Amniotic stem cell (primary cell): ENCODE results near the gene SHB.
A peak's percentile ranks its signal among the peaks of the same experiment; 100 is the strongest.
"Not testable (repeated sequence)": the region's sequence is repeated elsewhere in the genome, so short reads cannot be mapped to it uniquely, and the experiment has no call there.

Experiments
- DNase-seq: peaks from one replicate; lab custom pipeline; 2025; lab: John Stamatoyannopoulos, UW

Gene SHB

GRCh38 chr9:38063363-38063707 is 5.7 kb downstream of the SHB start:
- DNase-seq: no peak

- DNase-seq: no peak
Observed at GRCh38 chr9:38062498-38063362, 6.3 kb downstream of the SHB start.

DNA sequence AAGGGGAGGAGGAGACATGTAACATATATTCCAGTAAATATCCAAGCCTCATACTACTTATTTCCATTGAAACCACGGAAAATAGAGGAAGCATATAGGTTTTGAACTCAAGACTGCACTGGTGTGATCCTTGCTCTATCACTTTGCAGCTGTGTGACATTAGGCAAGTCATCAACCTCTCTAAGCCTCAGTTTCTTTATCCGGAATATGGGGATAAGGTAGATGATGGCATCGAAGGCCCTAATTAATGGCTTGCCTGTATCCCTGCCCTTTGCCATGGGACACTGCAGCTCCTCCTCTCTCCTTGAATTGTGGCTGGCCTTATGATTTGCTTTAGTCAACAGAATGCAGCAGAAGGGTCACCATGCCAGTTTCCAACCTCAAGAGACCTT is 6.9 kb downstream of the SHB start:
- DNase-seq: no peak

DNA sequence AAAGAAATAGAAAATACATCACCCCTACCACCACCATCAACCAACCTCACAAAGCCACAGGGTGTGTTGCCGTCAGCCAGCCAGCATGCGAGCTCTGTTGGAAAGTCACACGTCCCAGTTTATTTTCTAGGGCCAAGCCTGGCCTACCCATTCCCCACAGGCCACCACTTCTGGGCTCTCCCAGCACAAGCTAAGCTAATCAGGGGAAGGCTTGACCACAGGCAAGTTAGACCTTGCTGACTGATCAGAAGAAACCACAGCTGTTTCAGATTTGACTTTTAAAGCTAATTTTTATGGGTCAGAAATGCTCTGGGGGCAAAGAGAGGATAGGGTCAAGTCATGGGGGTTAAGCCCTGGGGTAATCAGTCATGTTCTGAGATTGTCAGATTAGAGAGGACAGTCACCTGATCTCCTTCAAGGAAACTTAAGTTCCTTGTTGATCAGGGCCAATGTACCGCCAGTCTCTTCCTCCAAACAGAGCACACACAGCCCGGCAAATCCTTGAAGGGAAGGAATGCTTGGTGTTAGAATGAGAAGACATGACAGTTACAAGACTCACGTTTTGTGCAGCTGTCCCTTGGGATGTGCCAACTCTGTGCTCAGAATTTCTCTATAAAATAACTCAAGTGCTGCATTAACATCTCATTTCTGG is 7.6 kb downstream of the SHB start:
- no peak for DNase-seq

- DNase-seq: no peak
Observed at GRCh38 chr9:38060681-38061080, 8.3 kb downstream of the SHB start.

DNA sequence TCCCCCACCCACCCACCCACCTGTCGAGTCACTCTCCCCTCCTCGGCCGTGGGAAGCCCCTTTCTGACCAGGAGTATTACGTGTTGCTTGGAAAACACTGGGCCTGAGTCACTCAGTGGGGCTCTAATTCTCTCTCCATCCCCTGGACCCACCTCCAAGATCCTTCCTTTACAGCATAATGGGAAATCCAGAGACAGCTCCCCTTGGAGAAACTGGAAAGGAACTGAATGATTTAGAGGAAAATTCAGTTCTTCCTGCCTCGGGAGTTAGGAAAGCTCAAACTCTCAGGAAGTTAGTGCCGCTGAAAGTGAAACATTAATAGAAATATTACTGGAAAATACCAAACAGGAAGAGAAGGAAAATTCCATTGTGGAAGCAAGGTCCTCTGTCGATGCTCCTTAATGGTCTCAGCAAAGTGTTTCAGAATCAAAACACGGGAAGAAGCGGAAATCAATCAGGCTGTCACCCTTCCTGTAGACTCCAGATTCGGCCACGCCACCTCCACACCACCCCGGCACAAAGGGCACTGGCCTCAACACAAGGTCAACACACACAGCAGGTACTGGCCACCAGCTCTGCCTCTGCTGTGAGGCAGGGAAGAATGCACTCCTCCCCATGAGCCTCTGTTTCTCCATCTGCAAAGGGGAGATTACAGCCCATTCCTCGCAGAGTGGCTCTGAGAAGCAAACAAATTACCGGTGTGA is 9.6 kb downstream of the SHB start:
- DNase-seq: no peak

GRCh38 chr9:38058452-38059232 is 10.4 kb downstream of the SHB start:
- no peak for DNase-seq

DNA sequence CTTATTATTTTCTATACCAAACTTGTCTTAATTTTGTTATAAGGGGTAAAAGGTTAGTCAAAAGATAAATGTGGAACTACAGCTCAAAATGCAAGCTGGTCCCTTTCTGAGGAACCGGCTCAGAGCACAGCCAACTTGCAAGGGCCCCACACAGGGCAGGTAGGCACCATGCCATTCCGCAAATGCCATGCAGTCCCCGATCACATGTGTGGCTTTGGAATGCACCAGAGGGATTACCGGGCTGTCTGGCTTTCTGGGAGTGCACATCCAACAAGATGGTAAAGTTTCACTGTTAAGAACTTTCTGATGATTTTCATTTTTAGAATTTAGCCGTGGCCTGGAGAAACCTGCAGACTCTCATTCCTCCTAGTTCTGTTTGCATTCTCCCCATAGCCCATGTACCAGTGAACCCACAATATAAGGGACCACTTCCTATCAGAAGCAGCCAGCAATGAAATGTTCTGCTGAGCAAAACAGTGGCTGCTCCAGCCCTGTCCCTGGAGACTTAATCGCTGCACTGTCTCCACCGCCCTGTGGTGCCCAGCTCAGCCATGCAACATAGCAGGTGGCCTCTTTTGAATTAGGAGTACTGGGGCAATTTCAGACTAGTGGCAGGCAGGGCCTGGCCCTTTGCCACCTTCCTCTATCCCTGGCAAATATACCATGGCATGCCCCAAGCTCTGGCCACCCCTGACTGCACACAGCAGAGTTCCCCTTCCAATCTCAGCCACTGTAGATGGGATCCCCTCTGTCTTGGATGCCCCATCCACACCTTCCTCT is 11.4 kb downstream of the SHB start:
- no peak for DNase-seq

DNA sequence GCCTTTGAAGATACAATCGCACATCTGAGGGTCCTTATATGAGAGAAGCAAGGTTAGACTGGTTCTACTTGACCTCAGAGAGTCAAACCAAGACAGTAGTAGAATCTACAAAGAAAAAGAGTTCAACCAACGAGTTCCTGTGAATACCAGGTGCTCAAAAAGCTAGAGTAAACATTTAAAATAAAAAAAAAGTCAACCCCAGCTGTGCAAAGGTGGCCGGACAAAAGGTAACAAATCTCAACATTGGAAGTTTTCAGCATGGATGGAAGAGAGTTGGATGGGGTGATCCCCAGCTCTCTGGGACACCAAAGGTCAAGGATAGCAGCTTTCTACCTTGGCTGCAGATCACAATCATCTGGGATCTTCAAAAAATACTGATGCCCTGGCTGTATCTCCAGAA is 14.4 kb downstream of the SHB start:
- DNase-seq: no peak

- DNase-seq: no peak
Observed at GRCh38 chr9:38053697-38054461, 15.1 kb downstream of the SHB start.

DNA sequence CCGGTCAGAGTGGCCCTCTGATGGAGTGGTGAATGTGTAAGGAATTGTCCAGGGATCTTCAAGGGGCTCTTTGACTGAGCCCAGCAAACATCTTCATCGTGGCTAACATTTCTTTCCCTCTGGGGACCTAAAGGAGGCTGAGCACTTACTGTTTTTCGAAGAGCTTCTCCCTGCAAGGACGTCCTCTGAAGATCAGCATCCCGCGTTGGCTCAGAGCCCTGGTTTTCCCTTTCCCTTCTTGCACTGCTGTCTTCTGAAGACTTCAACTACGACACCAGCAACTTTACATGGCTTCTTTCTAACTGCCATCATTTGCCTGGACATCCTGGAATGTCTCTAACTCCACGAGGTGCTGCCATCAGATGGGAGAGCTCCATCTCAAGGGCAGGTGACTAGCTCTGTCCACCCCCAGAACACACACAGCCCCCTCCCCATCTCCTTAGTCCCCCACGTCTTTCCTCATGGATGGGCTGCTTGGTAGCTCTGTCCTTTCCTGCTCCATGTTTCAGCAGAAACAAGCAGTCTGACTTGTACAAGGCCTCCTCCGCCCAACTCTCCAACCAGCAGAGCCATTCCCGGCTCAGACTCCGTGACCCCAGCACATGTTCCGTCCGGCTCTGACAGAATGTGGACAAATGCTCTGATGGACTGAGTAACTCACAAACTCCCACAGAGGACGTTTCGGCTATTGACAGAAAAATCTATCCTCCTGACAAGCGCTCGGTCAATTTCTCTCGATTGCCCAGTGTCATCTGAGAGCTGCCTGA is 17.1 kb downstream of the SHB start:
- DNase-seq: no peak

DNA sequence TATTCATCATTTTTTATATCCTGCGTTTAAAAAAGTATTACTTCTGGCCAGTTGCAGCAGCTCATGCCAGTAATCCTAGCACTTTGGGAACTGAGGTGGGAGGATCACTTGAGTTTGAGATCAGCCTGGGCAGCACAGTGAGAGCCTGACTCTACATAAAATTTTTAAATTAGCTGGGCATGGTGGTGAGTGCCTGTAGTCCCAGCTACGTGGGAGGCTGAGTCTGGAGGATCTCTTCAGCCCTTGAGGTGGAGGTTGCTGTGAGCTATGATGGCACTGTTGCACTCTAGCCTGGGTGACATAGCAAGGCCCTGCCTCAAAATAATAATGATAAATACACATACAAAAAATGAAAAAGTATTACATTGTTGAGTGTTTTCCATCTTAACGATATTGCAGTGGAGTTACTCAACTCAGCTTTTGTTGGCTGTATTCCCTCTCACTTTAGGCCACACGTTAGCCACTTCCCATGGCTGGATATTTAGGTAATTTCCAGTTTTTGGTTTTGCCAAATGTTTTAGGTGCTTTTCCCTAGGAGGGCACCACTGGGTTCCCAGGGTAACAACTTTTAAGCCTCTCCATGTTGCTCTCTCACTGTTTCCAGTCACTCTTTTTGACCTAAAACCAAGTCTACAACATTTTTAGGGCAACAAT is 20.6 kb downstream of the SHB start:
- no peak for DNase-seq

DNA sequence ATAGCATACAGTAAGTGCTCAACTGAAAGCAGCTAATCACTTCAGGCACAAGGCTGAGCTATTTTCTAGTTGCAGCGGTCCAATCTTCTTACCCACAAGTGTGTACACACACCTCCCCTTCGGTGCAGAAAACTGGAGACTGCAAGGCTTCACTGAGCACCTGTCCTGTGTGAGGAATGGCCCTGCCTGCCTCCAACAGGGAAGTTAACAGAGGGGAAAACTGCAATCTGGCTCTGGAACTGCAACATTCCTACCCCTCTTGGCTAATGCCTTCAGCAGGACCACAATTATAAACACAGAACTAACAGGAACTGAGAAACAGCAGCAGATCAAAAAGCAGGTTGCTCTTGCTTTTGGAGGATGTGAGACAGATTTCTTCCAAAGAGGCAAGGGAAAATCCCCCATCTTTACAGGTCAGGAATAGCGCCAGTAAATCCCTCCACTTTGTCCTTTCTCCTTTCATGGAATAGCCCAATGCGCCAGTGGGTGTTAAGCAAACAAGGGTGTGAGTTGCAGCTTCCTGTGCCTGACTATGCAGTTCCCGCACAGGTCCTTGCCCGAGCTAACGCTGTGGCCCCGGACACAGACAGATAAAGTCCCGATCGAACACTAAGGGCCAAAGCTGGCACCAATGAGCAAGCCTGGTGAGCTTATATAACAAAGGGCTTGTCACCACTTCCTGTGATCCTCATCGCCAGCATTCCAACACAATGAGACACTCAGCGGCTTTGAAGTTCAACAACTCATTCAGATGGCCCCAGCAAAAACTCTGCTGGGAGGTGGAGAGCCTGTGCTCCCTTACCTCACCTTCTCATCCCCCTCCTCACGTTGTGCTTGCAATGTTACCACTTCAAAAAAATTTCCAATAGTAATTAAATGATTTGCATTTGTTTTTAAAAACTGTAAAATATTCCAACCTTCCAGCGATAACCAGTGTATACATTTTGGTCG is 21.5 kb downstream of the SHB start:
- peak; percentile 58 for DNase-seq

DNA sequence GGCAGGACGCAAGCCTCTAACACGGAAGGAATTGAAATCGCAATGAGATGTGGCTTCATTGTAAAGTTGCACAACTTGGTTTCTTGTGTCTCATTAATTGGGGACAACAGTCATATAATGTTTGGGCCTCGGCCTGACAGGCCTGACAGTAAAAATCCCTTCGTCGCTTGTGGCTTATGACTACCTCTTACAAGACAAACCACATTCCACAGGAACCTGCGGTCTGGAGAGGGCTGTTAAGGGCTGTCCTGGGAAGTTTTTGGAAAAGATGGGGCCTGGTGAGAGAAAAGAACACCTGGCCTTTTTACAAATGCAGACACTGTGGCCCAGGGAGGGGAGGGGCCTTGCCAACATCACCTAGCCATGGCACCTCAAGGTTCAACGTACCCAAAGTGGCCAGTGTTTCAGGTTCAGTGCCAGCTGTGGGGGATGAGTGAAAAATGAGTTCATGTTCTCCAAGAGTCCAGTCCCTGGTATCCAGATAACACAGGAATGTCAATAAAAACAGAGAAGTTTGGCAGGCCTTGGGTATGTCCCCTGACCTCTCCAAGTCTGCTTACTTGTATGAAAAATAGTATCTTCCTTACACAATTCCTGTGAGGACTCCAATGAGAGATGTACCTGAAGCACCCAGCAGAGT is 22.2 kb downstream of the SHB start:
- DNase-seq: peak; percentile 31

DNA sequence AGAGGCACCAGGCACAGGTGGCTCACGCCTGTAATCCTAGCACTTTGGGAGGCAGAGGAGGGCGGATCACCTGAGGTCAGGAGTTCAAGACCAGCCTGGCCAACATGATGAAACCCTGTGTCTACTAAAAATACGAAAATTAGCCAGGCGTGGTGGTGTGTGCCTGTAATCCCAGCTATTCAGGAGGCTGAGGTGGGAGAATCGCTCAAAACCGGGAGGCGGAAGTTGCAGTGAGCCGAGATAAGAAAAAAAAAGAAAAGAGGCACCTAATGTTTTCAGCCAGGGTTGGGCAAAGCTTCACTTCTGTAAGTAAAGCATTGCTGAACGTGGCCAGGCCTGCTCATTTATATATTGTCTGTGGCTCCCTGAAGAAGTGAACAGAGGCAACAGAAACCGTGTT is 23.1 kb downstream of the SHB start:
- DNase-seq: not testable (repeated sequence)

- DNase-seq: no peak
Observed at GRCh38 chr9:38044706-38045105, 24.3 kb downstream of the SHB start.

DNA sequence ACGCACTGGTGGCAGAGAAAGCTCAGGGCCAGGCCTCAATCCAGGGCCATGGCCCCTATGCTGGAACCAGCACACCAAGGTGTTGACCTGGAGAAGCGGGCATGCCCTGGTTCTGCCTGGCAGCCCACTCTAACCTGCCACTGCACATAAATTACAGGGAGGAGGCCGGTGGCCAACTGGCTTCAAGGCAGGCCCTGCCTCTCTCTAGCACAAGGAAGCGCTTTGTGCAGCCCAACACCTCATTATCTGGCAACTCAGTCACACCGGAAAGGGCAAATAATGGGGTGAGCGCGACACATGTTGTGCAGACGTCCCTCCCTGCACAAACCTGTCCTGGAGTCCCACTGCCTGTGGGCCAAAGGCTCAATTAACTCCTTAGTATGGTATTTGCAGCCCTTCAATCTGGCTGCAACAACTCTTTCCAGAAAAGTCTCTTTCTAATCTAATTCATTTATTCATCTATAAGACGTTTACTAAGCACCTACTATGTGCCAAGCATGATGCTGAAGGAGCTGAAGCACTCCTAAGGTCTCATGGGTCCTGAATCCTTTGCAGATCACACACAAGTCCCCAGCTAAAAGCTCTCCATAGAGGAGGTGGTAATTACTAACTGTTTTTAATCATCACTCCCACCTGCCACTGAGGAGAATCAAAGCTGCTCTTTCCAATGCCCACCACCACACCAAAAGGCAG is 24.9 kb downstream of the SHB start:
- DNase-seq: no peak
